ENCODE results near the gene GATA6.

GATA6 gene

GRCh38 chr18:22189449-22190166, 20.2 kb downstream of the GATA6 start:
- POLR2A ChIA-PET: no interaction called here
- no peaks in the 10 kb centered on the region for H3K9me3 ChIP-seq (ENCODE audit: control insufficient read depth, insufficient read depth, low read depth, low read length)
- CTCF ChIA-PET: interaction anchor here (0.6 to 0.9 kb wide), 2 partner anchors 9 to 10 kb away, joined by 3 read pairs; no protein-coding TSS in a partner anchor

GRCh38 chr18:22191346-22191695, 21.9 kb downstream of the GATA6 start:
- TF ChIP-seq KLF10 (tag by site-specific recombination; IDR thresholded peaks at IDR 0.05): no peak
- TF ChIP-seq ZNF560 (tag by site-specific recombination; IDR thresholded peaks at IDR 0.05; ENCODE audit: borderline replicate concordance): no peak
- no peak for TF ChIP-seq ZNF184 (tag by site-specific recombination; IDR thresholded peaks at IDR 0.05)
- TF ChIP-seq ZNF16 (tag by site-specific recombination; IDR thresholded peaks at IDR 0.05; ENCODE audit: low read depth): no peak
- H3K36me3 ChIP-seq (ENCODE audit: control insufficient read depth in 2 of 2, insufficient read depth in 1 of 2, low read length in 2 of 2): peaks cover 28 to 87% of the 10 kb centered on the region in 2 experiments
- ChIA-PET POLR2A (no interaction called here), CTCF (interaction anchor here (0.7 to 0.9 kb wide), 2 partner anchors 9 to 235 kb away, joined by 3 read pairs; no protein-coding TSS in a partner anchor)
- no peak overlapping the region for H3K4me3 ChIP-seq (ENCODE audit: low read depth, low read length)
- peaks cover 10% of the 10 kb centered on the region; the same call in 1 of the 2 replicates for H3K4me1 ChIP-seq (ENCODE audit: control insufficient read depth, insufficient read depth, low read length)
- no peaks in the 10 kb centered on the region for H3K9me3 ChIP-seq (ENCODE audit: control insufficient read depth, insufficient read depth, low read depth, low read length)
- H3K27ac ChIP-seq (ENCODE audit: extremely low read depth, low read depth, low read length): no peak overlapping the region

More at GRCh38 chr18:22189449-22190166, 20.2 kb downstream of the GATA6 start:
- Histone ChIP-seq H3K4me1 (ENCODE audit: control insufficient read depth, insufficient read depth, low read length) (peaks cover 10% of the 10 kb centered on the region; the same call in 1 of the 2 replicates), H3K36me3 (ENCODE audit: control insufficient read depth in 2 of 2, insufficient read depth in 1 of 2, low read length in 2 of 2) (peaks cover 25 to 87% of the 10 kb centered on the region in 2 experiments), H3K4me3 (ENCODE audit: low read depth, low read length) (no peak overlapping the region), H3K27ac (ENCODE audit: extremely low read depth, low read depth, low read length) (no peak overlapping the region)
- TF ChIP-seq ZNF248 (tag by site-specific recombination; IDR thresholded peaks at IDR 0.05) (no peak), ZNF510 (tag by site-specific recombination; IDR thresholded peaks at IDR 0.05; ENCODE audit: insufficient replicate concordance) (no peak), ZNF175 (tag by site-specific recombination; IDR thresholded peaks at IDR 0.05) (no peak)

- Histone ChIP-seq H3K27ac (ENCODE audit: extremely low read depth, low read depth, low read length) (no peak overlapping the region), H3K4me3 (ENCODE audit: low read depth, low read length) (no peak overlapping the region), H3K4me1 (ENCODE audit: control insufficient read depth, insufficient read depth, low read length) (peaks cover 10% of the 10 kb centered on the region; the same call in 1 of the 2 replicates), H3K9me3 (ENCODE audit: control insufficient read depth, insufficient read depth, low read depth, low read length) (no peaks in the 10 kb centered on the region), H3K36me3 (ENCODE audit: control insufficient read depth in 2 of 2, insufficient read depth in 1 of 2, low read length in 2 of 2) (peaks cover 29 to 87% of the 10 kb centered on the region in 2 experiments)
- POLR2A ChIA-PET: no interaction called here
- CTCF ChIA-PET: interaction anchor here (0.6 to 0.9 kb wide), 4 partner anchors 8 to 369 kb away, joined by 3 read pairs; no protein-coding TSS in a partner anchor
- no peak for TF ChIP-seq ZNF624 (tag by site-specific recombination; IDR thresholded peaks at IDR 0.05)
- no peak for TF ChIP-seq FEZF1 (tag by site-specific recombination; IDR thresholded peaks at IDR 0.05)
- TF ChIP-seq ZNF561 (tag by site-specific recombination; IDR thresholded peaks at IDR 0.05; ENCODE audit: borderline replicate concordance): no peak
- TF ChIP-seq ZNF157 (tag by site-specific recombination; IDR thresholded peaks at IDR 0.05): no peak
These were observed 22.5 kb downstream of the GATA6 start for GRCh38 chr18:22191923-22192322.

GRCh38 chr18:22193466-22193865, 24.1 kb downstream of the GATA6 start:
- ChIA-PET POLR2A (no interaction called here), CTCF (no interaction called here)
- no peaks in the 10 kb centered on the region for H3K9me3 ChIP-seq (ENCODE audit: control insufficient read depth, insufficient read depth, low read depth, low read length)
- peaks cover 35 to 96% of the 10 kb centered on the region in 2 experiments for H3K36me3 ChIP-seq (ENCODE audit: control insufficient read depth in 2 of 2, insufficient read depth in 1 of 2, low read length in 2 of 2)
- H3K4me1 ChIP-seq (ENCODE audit: control insufficient read depth, insufficient read depth, low read length): peaks cover 10% of the 10 kb centered on the region; the same call in 1 of the 2 replicates
- TF ChIP-seq ATF2 (tag by site-specific recombination; IDR thresholded peaks at IDR 0.05; ENCODE audit: low read depth) (no peak), ZNF18 (tag by site-specific recombination; IDR thresholded peaks at IDR 0.05) (no peak), ZBTB17 (tag by site-specific recombination; IDR thresholded peaks at IDR 0.05) (peak; percentile 28; the same call in 1 of the 2 replicates), SP2 (tag by site-specific recombination; IDR thresholded peaks at IDR 0.05) (no peak), ZSCAN30 (tag by site-specific recombination; IDR thresholded peaks at IDR 0.05) (peak; percentile 21; the same call in 1 of the 2 replicates), ZNF48 (tag by site-specific recombination; IDR thresholded peaks at IDR 0.05) (no peak), ZNF302 (tag by site-specific recombination; IDR thresholded peaks at IDR 0.05; ENCODE audit: low read depth) (no peak), ZNF596 (tag by site-specific recombination; IDR thresholded peaks at IDR 0.05) (no peak; the same call in 1 of the 2 replicates), ZNF704 (tag by site-specific recombination; IDR thresholded peaks at IDR 0.05) (no peak), PRDM6 (tag by site-specific recombination; IDR thresholded peaks at IDR 0.05) (0 out of 2 replicates have a peak, but pooled peaks have one; percentile 48)
- no peak overlapping the region for H3K4me3 ChIP-seq (ENCODE audit: low read depth, low read length)
- no peak overlapping the region for H3K27ac ChIP-seq (ENCODE audit: extremely low read depth, low read depth, low read length)

Measured in HEK293 (cell line).